ENCODE measurements around the gene MYRIP.

The MYRIP gene

DNA sequence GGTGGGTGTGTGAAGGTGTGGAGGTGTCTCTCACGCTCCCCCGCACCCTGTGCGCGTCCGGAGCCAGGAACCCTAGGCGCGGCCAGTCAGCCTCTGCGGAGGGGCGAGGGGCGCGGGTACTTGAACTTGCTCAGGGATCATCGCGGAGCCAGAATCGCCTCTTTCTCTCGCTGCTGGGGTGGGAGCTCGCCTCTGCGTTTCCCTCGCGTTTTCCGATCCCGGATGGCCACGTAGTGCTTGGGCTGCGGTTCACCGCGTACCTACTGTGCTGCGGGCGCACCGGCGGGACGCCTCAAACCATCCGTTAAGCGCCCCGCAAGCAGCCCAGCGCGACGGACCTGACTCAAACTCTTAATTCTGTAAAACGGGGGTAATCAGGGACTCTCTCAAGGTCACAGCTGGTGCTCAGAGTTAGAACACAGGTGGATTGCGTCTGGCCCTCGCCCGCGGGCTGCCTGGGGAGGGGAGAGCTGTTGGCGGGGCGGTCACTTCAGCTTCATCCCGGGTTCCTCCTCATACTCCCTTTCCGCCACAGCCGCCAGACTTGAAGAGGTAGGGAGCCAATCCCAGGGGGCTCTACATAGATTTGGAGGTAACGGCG, 686 bp downstream of the MYRIP start:
- peaks cover 4% of the 10 kb centered on the region for H3K4me1 ChIP-seq (ENCODE audit: control insufficient read depth, low read depth, low read length)
- peak; percentile 28 for DNase-seq
- WGBS (ENCODE audit: extremely low coverage, insufficient coverage, low lambda C conversion rate) = no CpG with 5 or more reads among the region's 48 CpGs

DNA sequence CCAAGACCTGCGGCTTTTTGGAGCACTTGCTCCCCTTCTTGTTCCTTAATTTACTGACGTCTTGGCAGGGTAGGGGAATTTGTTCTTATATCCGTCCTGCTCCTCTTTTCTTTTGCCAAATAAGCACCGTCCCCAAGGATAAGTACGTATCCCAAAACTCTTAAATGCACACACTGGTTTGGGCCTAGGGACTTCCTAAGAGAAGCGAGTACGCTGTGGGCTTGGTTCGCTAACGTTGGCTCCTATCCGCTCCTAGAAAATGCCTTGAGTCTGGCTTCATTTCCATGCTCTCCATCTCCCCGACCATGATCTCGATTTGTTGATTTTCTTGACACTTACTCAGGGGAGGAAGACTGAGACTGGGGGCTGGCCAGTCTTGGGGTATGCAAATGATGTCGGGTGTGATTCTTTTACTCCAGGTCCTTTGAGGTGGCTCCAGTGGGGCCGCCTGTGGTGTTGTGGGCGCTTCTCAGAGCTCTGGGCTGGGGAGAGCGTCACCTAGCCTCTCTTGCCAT, 1.3 kb downstream of the MYRIP start:
- peak overlapping the region; percentile 83 for H3K4me2 ChIP-seq (ENCODE audit: low read length)
- H4K8ac ChIP-seq (ENCODE audit: low read depth, low read length) = no peak overlapping the region
- H3K4me3 ChIP-seq (ENCODE audit: low read length) = no peak overlapping the region
- H2BK15ac ChIP-seq (replicated peaks; ENCODE audit: low read depth) = no peak overlapping the region
- H3K79me2 ChIP-seq (ENCODE audit: control insufficient read depth, insufficient read depth, low read length) = no peaks in the 10 kb centered on the region
- no peak overlapping the region for H3K23ac ChIP-seq (ENCODE audit: low read length)
- peaks cover 4% of the 10 kb centered on the region for H3K4me1 ChIP-seq (ENCODE audit: control insufficient read depth, low read depth, low read length)
- no peak overlapping the region for H3K18ac ChIP-seq (ENCODE audit: low read length)
- H2BK5ac ChIP-seq (ENCODE audit: low read length) = no peak overlapping the region
- DNase-seq = peak; percentile 39
- H3K9ac ChIP-seq (ENCODE audit: low read length) = peak overlapping the region; percentile 8
- H3K36me3 ChIP-seq (ENCODE audit: control insufficient read depth, insufficient read depth, low read length) = no peaks in the 10 kb centered on the region
- H3K27me3 ChIP-seq (ENCODE audit: insufficient read depth, low read length, poor library complexity) = peaks cover 22% of the 10 kb centered on the region
- no peak overlapping the region for H2BK120ac ChIP-seq (ENCODE audit: low read depth, low read length)
- H2AK5ac ChIP-seq (ENCODE audit: low read length) = no peak overlapping the region
- H3K79me1 ChIP-seq (ENCODE audit: low read length) = no peaks in the 10 kb centered on the region
- H3K27ac ChIP-seq (ENCODE audit: low read depth, low read length) = no peak overlapping the region
- no peak overlapping the region for H3K4ac ChIP-seq (ENCODE audit: low read depth, low read length)
- no peak overlapping the region for H4K5ac ChIP-seq (ENCODE audit: low read length)
- WGBS (ENCODE audit: extremely low coverage, insufficient coverage, low lambda C conversion rate) = no CpG with 5 or more reads among the region's 16 CpGs
- H3K56ac ChIP-seq (ENCODE audit: low read length) = no peak overlapping the region

More for the DNA sequence above, 686 bp downstream of the MYRIP start:
- Histone ChIP-seq H3K23ac (ENCODE audit: low read length) (peak overlapping the region; percentile 33), H3K27me3 (ENCODE audit: insufficient read depth, low read length, poor library complexity) (peaks cover 24% of the 10 kb centered on the region), H3K9ac (ENCODE audit: low read length) (peak overlapping the region; percentile 47), H3K79me1 (ENCODE audit: low read length) (no peaks in the 10 kb centered on the region), H3K27ac (ENCODE audit: low read depth, low read length) (no peak overlapping the region), H3K79me2 (ENCODE audit: control insufficient read depth, insufficient read depth, low read length) (no peaks in the 10 kb centered on the region), H3K56ac (ENCODE audit: low read length) (peak overlapping the region; percentile 43), H3K18ac (ENCODE audit: low read length) (no peak overlapping the region), H4K5ac (ENCODE audit: low read length) (no peak overlapping the region), H3K4me3 (ENCODE audit: low read length) (peak overlapping the region; percentile 20), H3K4me2 (ENCODE audit: low read length) (peak overlapping the region; percentile 83), H3K4ac (ENCODE audit: low read depth, low read length) (no peak overlapping the region), H4K8ac (ENCODE audit: low read depth, low read length) (no peak overlapping the region), H2BK15ac (replicated peaks; ENCODE audit: low read depth) (no peak overlapping the region), H2AK5ac (ENCODE audit: low read length) (no peak overlapping the region), H3K36me3 (ENCODE audit: control insufficient read depth, insufficient read depth, low read length) (no peaks in the 10 kb centered on the region), H2BK120ac (ENCODE audit: low read depth, low read length) (no peak overlapping the region), H2BK5ac (ENCODE audit: low read length) (no peak overlapping the region)

DNA sequence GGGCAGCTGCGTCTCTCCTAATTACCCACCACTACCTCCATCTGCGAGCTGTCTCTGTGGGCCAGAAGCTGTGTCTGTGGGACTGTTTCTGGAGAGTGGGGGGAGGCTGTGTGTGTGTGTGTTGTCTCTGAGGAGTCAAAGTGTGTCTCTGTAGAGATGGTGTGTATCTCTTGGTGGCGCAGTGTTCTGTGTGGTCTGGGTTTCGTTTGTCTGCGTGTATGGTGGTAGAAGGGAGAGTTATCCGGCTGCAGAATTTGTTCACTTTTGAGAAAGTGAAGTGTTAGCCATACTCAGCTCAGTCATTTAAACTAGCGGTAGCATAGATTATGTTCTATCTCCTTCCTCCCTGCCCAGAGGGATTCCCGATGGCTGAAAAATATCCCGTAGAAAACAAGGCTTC, 2.2 kb downstream of the MYRIP start:
- Histone ChIP-seq H3K27ac (ENCODE audit: low read depth, low read length) (no peak overlapping the region), H3K79me1 (ENCODE audit: low read length) (no peaks in the 10 kb centered on the region), H4K5ac (ENCODE audit: low read length) (no peak overlapping the region), H3K4me1 (ENCODE audit: control insufficient read depth, low read depth, low read length) (peaks cover 4% of the 10 kb centered on the region), H3K18ac (ENCODE audit: low read length) (no peak overlapping the region), H2BK15ac (replicated peaks; ENCODE audit: low read depth) (no peak overlapping the region), H3K36me3 (ENCODE audit: control insufficient read depth, insufficient read depth, low read length) (no peaks in the 10 kb centered on the region), H3K27me3 (ENCODE audit: insufficient read depth, low read length, poor library complexity) (peaks cover 22% of the 10 kb centered on the region), H2BK5ac (ENCODE audit: low read length) (no peak overlapping the region), H4K8ac (ENCODE audit: low read depth, low read length) (no peak overlapping the region), H3K4ac (ENCODE audit: low read depth, low read length) (no peak overlapping the region), H2AK5ac (ENCODE audit: low read length) (no peak overlapping the region), H2BK120ac (ENCODE audit: low read depth, low read length) (no peak overlapping the region), H3K4me2 (ENCODE audit: low read length) (no peak overlapping the region), H3K79me2 (ENCODE audit: control insufficient read depth, insufficient read depth, low read length) (no peaks in the 10 kb centered on the region), H3K56ac (ENCODE audit: low read length) (no peak overlapping the region), H3K9ac (ENCODE audit: low read length) (no peak overlapping the region), H3K4me3 (ENCODE audit: low read length) (no peak overlapping the region), H3K23ac (ENCODE audit: low read length) (no peak overlapping the region)
- no CpG with 5 or more reads among the region's 9 CpGs for WGBS (ENCODE audit: extremely low coverage, insufficient coverage, low lambda C conversion rate)
- DNase-seq = no peak

DNA sequence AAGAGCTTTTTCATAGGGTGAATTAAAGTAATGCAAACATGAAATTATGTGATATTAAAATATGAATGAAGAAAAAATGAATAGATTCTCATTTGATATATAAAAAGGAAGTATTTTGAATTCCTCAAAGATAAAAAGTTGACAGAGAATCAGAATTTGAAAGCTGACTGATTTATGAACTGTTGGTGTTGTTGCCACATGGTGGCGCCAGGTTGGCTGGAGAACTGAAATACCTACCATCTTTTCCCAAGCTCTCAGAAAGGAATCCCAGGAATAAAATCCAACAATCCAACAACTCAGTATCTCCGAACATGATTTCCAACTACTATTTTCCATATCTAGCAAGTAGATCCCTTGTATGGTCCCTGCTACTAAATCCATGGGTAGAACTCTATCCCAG, 3.1 kb downstream of the MYRIP start:
- no peaks in the 10 kb centered on the region for H3K79me2 ChIP-seq (ENCODE audit: control insufficient read depth, insufficient read depth, low read length)
- no peak overlapping the region for H3K4me3 ChIP-seq (ENCODE audit: low read length)
- H2BK15ac ChIP-seq (replicated peaks; ENCODE audit: low read depth) = no peak overlapping the region
- H3K4ac ChIP-seq (ENCODE audit: low read depth, low read length) = no peak overlapping the region
- no peaks in the 10 kb centered on the region for H3K36me3 ChIP-seq (ENCODE audit: control insufficient read depth, insufficient read depth, low read length)
- no peak overlapping the region for H2AK5ac ChIP-seq (ENCODE audit: low read length)
- H3K79me1 ChIP-seq (ENCODE audit: low read length) = no peaks in the 10 kb centered on the region
- no peak overlapping the region for H4K5ac ChIP-seq (ENCODE audit: low read length)
- H3K27me3 ChIP-seq (ENCODE audit: insufficient read depth, low read length, poor library complexity) = peaks cover 21% of the 10 kb centered on the region
- WGBS (ENCODE audit: extremely low coverage, insufficient coverage, low lambda C conversion rate) = no CpG with 5 or more reads among the region's 2 CpGs
- no peak overlapping the region for H3K9ac ChIP-seq (ENCODE audit: low read length)
- no peak overlapping the region for H3K56ac ChIP-seq (ENCODE audit: low read length)
- H4K8ac ChIP-seq (ENCODE audit: low read depth, low read length) = no peak overlapping the region
- no peak overlapping the region for H2BK5ac ChIP-seq (ENCODE audit: low read length)
- H3K18ac ChIP-seq (ENCODE audit: low read length) = no peak overlapping the region
- DNase-seq = peak; percentile 31
- H3K4me2 ChIP-seq (ENCODE audit: low read length) = no peak overlapping the region
- H3K23ac ChIP-seq (ENCODE audit: low read length) = no peak overlapping the region
- H2BK120ac ChIP-seq (ENCODE audit: low read depth, low read length) = no peak overlapping the region
- H3K4me1 ChIP-seq (ENCODE audit: control insufficient read depth, low read depth, low read length) = peaks cover 4% of the 10 kb centered on the region
- no peak overlapping the region for H3K27ac ChIP-seq (ENCODE audit: low read depth, low read length)

DNA sequence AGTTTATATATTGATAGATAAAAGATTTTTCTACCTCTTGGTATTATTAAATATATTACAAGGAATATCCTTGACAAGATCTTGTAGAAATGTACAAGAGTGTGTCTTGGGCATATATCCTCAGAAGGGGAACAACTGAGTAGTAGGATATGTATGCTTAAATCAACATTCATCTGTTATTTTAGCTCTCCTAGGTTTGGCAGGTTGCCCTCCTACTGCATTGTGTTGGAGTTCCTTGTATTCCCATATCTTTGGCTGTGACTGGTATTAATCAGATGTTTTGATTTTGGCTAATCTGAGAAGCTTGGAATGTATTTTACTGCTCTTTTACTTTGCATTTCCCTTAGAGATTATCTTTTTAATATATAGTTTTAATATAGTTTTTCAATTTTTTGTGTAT, 4.6 kb downstream of the MYRIP start:
- H2BK15ac ChIP-seq (replicated peaks; ENCODE audit: low read depth) = no peak overlapping the region
- peaks cover 16% of the 10 kb centered on the region for H3K27me3 ChIP-seq (ENCODE audit: insufficient read depth, low read length, poor library complexity)
- H3K79me2 ChIP-seq (ENCODE audit: control insufficient read depth, insufficient read depth, low read length) = no peaks in the 10 kb centered on the region
- H4K5ac ChIP-seq (ENCODE audit: low read length) = no peak overlapping the region
- H2AK5ac ChIP-seq (ENCODE audit: low read length) = no peak overlapping the region
- H3K4me3 ChIP-seq (ENCODE audit: low read length) = no peak overlapping the region
- no peak overlapping the region for H3K9ac ChIP-seq (ENCODE audit: low read length)
- no peak overlapping the region for H3K18ac ChIP-seq (ENCODE audit: low read length)
- H3K36me3 ChIP-seq (ENCODE audit: control insufficient read depth, insufficient read depth, low read length) = no peaks in the 10 kb centered on the region
- no peak for DNase-seq
- no peak overlapping the region for H3K4ac ChIP-seq (ENCODE audit: low read depth, low read length)
- H2BK5ac ChIP-seq (ENCODE audit: low read length) = no peak overlapping the region
- H3K23ac ChIP-seq (ENCODE audit: low read length) = no peak overlapping the region
- peaks cover 4% of the 10 kb centered on the region for H3K4me1 ChIP-seq (ENCODE audit: control insufficient read depth, low read depth, low read length)
- H4K8ac ChIP-seq (ENCODE audit: low read depth, low read length) = no peak overlapping the region
- H3K79me1 ChIP-seq (ENCODE audit: low read length) = no peaks in the 10 kb centered on the region
- H3K4me2 ChIP-seq (ENCODE audit: low read length) = no peak overlapping the region
- no peak overlapping the region for H3K56ac ChIP-seq (ENCODE audit: low read length)
- no peak overlapping the region for H3K27ac ChIP-seq (ENCODE audit: low read depth, low read length)
- no peak overlapping the region for H2BK120ac ChIP-seq (ENCODE audit: low read depth, low read length)

DNA sequence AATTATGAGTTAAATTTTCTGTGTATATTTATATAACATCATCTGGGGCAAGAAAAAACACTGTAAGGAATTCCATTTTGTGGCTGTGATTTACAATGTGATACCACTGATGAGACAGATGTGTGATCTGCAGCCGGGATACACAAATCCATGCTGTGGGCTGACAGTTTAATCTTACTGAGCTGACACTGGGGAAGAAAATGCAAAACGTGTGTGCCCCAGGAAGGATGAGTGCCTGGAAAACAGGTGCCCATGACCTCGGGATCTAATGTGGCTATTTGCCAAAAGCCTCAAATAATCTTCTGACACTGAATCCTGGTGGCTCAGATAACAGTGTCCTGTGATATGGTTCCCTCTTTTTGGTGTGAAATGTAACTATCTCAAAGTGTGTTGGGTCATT, 10.5 kb downstream of the MYRIP start:
- H3K9ac ChIP-seq (ENCODE audit: low read length) = no peak overlapping the region
- no peak overlapping the region for H3K4me3 ChIP-seq (ENCODE audit: low read length)
- H3K4me1 ChIP-seq (ENCODE audit: control insufficient read depth, low read depth, low read length) = no peaks in the 10 kb centered on the region
- H2BK15ac ChIP-seq (replicated peaks; ENCODE audit: low read depth) = no peak overlapping the region
- H3K4ac ChIP-seq (ENCODE audit: low read depth, low read length) = no peak overlapping the region
- H3K27ac ChIP-seq (ENCODE audit: low read depth, low read length) = no peak overlapping the region
- no peak overlapping the region for H2BK5ac ChIP-seq (ENCODE audit: low read length)
- no peaks in the 10 kb centered on the region for H3K27me3 ChIP-seq (ENCODE audit: insufficient read depth, low read length, poor library complexity)
- no peak overlapping the region for H3K56ac ChIP-seq (ENCODE audit: low read length)
- no peak overlapping the region for H2AK5ac ChIP-seq (ENCODE audit: low read length)
- H3K36me3 ChIP-seq (ENCODE audit: control insufficient read depth, insufficient read depth, low read length) = no peaks in the 10 kb centered on the region
- H4K8ac ChIP-seq (ENCODE audit: low read depth, low read length) = no peak overlapping the region
- no peaks in the 10 kb centered on the region for H3K79me2 ChIP-seq (ENCODE audit: control insufficient read depth, insufficient read depth, low read length)
- H3K4me2 ChIP-seq (ENCODE audit: low read length) = no peak overlapping the region
- H3K23ac ChIP-seq (ENCODE audit: low read length) = no peak overlapping the region
- H4K5ac ChIP-seq (ENCODE audit: low read length) = no peak overlapping the region
- H3K18ac ChIP-seq (ENCODE audit: low read length) = no peak overlapping the region
- H3K79me1 ChIP-seq (ENCODE audit: low read length) = no peaks in the 10 kb centered on the region
- no CpG with 5 or more reads among the region's 3 CpGs for WGBS (ENCODE audit: extremely low coverage, insufficient coverage, low lambda C conversion rate)
- peak; percentile 2 for DNase-seq
- no peak overlapping the region for H2BK120ac ChIP-seq (ENCODE audit: low read depth, low read length)
